Retinal pigment epithelial cell (primary cell): ENCODE results near the gene PSMB2.

Experiments
- DNase-seq: peaks from one replicate; pipeline ENCODE4 v3.0.0-alpha.2; 2010; ENCODE audit warnings: low read depth
- H3K4me3 ChIP-seq: 2 replicates; pipeline ENCODE4 v1.5.1; 2011; ENCODE audit warnings: mild to moderate bottlenecking, low read length, control low read depth, moderate library complexity
- CTCF ChIP-seq: conservative IDR thresholded peaks from 2 replicates; pipeline ENCODE4 v1.5.1; 2011; ENCODE audit warnings: low read depth, low read length, control low read depth, inconsistent platforms

Gene PSMB2

GRCh38 chr1:35571263-35571662 is 70.1 kb downstream of the PSMB2 start:
- no peak overlapping the region for H3K4me3 ChIP-seq
- TF ChIP-seq CTCF, result no peak
- DNase-seq, result no peak

DNA sequence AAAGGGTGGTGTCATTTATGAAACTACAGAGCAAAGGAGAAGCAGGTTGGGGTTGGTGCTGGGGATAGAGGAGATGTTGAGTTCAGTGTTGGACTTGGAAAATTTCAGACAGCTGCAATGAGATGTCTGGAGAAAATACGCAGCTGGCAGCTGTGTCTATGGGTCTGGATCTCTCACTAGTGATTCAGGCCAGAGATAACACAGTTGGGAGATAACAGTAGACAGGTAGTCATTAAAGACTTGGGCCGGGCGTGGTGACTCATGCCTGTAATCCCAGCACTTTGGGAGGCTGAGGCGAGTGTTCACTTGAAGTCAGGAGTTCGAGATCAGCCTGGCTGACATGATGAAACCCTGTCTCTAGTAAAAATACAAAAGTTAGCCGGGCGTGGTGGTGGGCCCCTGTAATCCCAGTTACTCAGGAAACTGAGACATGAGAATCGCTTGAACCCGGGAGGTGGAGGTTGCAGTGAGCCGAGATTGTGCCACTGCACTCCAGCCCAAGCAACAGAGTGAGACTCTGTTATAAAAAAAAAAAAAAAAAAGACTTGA is 70.7 kb downstream of the PSMB2 start:
- H3K4me3 ChIP-seq, result no peak overlapping the region
- no peak for DNase-seq
- no peak for TF ChIP-seq CTCF

DNA sequence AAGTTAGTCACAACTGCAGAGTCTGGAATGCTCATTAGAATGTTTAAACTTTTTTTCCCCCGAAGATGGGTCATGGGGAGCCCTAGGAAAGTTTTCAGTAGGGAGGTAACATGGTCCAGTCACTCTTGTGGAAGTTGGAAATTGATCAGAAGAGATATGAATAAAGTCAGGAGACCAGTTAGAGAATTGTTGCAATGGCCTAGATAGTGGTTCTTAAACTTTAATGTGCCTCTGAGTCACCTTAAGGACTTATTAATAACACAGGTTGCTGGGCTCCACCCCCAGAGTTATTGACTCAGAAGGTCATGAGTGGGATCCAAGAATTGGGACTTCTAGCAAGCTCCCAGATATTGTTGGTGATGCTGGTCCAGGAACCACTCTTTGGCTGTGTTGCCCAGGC is 71.4 kb downstream of the PSMB2 start:
- H3K4me3 ChIP-seq, result no peak overlapping the region
- TF ChIP-seq CTCF, result no peak
- no peak for DNase-seq

GRCh38 chr1:35568975-35569395 is 72.3 kb downstream of the PSMB2 start:
- H3K4me3 ChIP-seq, result no peak overlapping the region
- no peak for DNase-seq
- peak; percentile 90 for TF ChIP-seq CTCF

DNA sequence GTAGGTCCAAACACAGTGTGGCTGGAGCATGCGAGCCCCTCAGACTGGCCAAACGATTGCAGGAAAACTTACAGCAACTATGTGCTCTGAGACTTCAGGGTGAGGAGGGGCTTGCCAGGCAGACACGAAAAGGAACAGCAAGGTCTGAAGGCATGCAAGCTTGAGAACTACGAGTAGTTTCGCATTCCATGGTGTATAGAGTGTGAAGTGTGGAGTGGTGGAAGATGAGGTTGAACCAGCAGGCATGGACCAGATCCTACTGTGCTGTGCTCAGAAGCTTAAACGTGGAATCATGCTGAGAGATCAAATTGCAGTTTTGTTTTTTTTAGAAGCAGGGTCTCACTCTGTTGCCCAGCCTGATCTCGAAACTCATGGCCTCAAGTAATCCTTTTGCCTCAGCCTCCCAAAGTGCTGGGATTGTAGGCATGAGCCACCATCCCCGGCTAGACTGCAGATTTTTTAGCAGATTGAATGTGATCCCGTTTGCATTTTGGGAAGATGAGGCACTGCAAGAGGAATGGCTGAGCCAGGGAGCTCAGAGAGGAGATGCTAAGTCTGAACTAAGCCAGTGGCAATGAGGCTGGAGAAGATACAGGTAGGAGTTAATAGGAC is 73.3 kb downstream of the PSMB2 start:
- H3K4me3 ChIP-seq, result no peak overlapping the region
- DNase-seq, result no peak

GRCh38 chr1:35565742-35566133 is 75.6 kb downstream of the PSMB2 start:
- H3K4me3 ChIP-seq, result no peak overlapping the region
- TF ChIP-seq CTCF, result no peak
- no peak for DNase-seq

More for the DNA sequence above, 73.3 kb downstream of the PSMB2 start:
- TF ChIP-seq CTCF, result no peak
